Astrocyte (in vitro differentiated cells and primary cell): ENCODE measurements around the gene RNLS. TPM values are rescaled to one million over a fixed set of nuclear protein-coding genes. Genes with fewer than 3 reads are reported as not detected.

Experiments
- DNase-seq: peaks from one replicate; pipeline ENCODE4 v3.0.0-alpha.2; 2010; ENCODE audit warnings: low read depth
- FAIRE-seq: peaks from 2 replicates; lab custom pipeline; 2011; peaks lifted over from hg19 to GRCh38; lab: Jason Lieb, UNC
- H2AFZ ChIP-seq: 2 replicates; pipeline ENCODE4 v1.6.0; 2012; ENCODE audit warnings: low read depth, low read length, inconsistent platforms
- H3K27ac ChIP-seq: 2 replicates; pipeline ENCODE4 v1.5.1; 2011; ENCODE audit warnings: low read depth, low read length, inconsistent platforms
- H3K27me3 ChIP-seq: 2 replicates; pipeline ENCODE4 v1.6.0; 2011; ENCODE audit warnings: low read length, inconsistent platforms; ENCODE audit not compliant: insufficient read depth
- H3K36me3 ChIP-seq: 2 replicates; pipeline ENCODE4 v1.5.1; 2011; ENCODE audit warnings: low read length, inconsistent platforms; ENCODE audit not compliant: insufficient read depth
- H3K4me1 ChIP-seq: 2 replicates; pipeline ENCODE4 v1.5.1; 2011; ENCODE audit warnings: low read length, inconsistent platforms; ENCODE audit not compliant: insufficient read depth
- H3K4me2 ChIP-seq: 2 replicates; pipeline ENCODE4 v1.6.0; 2012; ENCODE audit warnings: low read length, inconsistent platforms
- H3K4me3 ChIP-seq: 2 replicates; pipeline ENCODE4 v1.5.1; 2011; ENCODE audit warnings: low read depth, mild to moderate bottlenecking, low read length, inconsistent platforms; ENCODE audit not compliant: insufficient read depth
- H3K79me2 ChIP-seq: 2 replicates; pipeline ENCODE4 v1.6.0; 2012; ENCODE audit warnings: mild to moderate bottlenecking, low read length, inconsistent platforms; ENCODE audit not compliant: insufficient read depth
- H3K9ac ChIP-seq: 2 replicates; pipeline ENCODE4 v1.6.0; 2012; ENCODE audit warnings: mild to moderate bottlenecking, low read length, inconsistent platforms
- H3K9me3 ChIP-seq: 2 replicates; pipeline ENCODE4 v1.5.1; 2012; ENCODE audit warnings: low read depth, mild to moderate bottlenecking, low read length, inconsistent platforms; ENCODE audit not compliant: insufficient read depth
- H4K20me1 ChIP-seq: 2 replicates; pipeline ENCODE4 v1.6.0; 2012; ENCODE audit warnings: low read length, inconsistent platforms; ENCODE audit not compliant: insufficient read depth
- H3K27ac Mint-ChIP-seq: one replicate; pipeline ENCODE4 v1.8.0; 2021; ENCODE audit warnings: mild to moderate bottlenecking, mixed read lengths; ENCODE audit not compliant: unreplicated experiment
- H3K27me3 Mint-ChIP-seq: one replicate; pipeline ENCODE4 v1.8.0; 2021; ENCODE audit warnings: low read depth, mixed read lengths; ENCODE audit not compliant: unreplicated experiment
- H3K36me3 Mint-ChIP-seq: one replicate; pipeline ENCODE4 v1.8.0; 2021; ENCODE audit warnings: low read depth, mixed read lengths; ENCODE audit not compliant: unreplicated experiment
- H3K4me1 Mint-ChIP-seq: one replicate; pipeline ENCODE4 v1.8.0; 2021; ENCODE audit warnings: low read depth, mixed read lengths; ENCODE audit not compliant: unreplicated experiment
- H3K4me3 Mint-ChIP-seq: one replicate; pipeline ENCODE4 v1.8.0; 2021; ENCODE audit warnings: mild to moderate bottlenecking, moderate library complexity, mixed read lengths; ENCODE audit not compliant: unreplicated experiment
- H3K9me3 Mint-ChIP-seq: one replicate; pipeline ENCODE4 v1.8.0; 2021; ENCODE audit warnings: mild to moderate bottlenecking, mixed read lengths; ENCODE audit not compliant: unreplicated experiment
- CTCF ChIP-seq: IDR thresholded peaks from 2 replicates; pipeline ENCODE4 v1.5.1; 2011; ENCODE audit warnings: low read depth, mild to moderate bottlenecking, inconsistent platforms, low read length, moderate library complexity; ENCODE audit not compliant: insufficient read depth
- EZH2 ChIP-seq: IDR thresholded peaks from 2 replicates; pipeline ENCODE4 v1.6.1; 2012; ENCODE audit warnings: mild to moderate bottlenecking, low read length, inconsistent platforms; ENCODE audit not compliant: insufficient read depth
- total RNA-seq: library from RNA; stranded (reverse); gene quantifications from 2 replicates; pipeline ENCODE4 v1.2.1, GENCODE V29; 2021

The RNLS gene
- total RNA-seq, 1 donor from 2014 or later, result 6.9 TPM

- no peak for TF ChIP-seq EZH2
- TF ChIP-seq CTCF, result no peak
- no peaks in the 10 kb centered on the region for H3K27me3 Mint-ChIP-seq
- H3K27ac Mint-ChIP-seq, result no peak overlapping the region
Measured at GRCh38 chr10:88505265-88505664, 77.9 kb downstream of the RNLS start.

DNA sequence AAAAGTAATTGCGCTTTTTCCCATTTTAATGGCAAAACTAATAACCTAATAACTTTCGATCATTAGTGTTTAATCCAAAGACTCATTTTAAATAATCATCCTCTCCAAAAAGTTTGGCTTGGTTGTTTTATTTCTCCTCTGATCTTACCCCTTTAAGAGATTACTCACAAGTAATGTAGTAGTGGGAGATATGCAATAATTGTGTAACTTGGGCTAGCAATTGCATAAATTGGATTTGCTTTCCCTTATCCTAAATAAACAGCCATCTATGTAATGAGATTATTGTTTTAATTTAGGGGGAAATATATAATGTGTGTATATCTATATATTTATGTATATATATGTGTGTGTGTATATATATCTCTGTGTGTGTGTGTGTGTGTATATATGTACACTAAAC is 82.5 kb downstream of the RNLS start:
- H4K20me1 ChIP-seq, result no peaks in the 10 kb centered on the region
- no peak overlapping the region for H3K9ac ChIP-seq
- Mint-ChIP-seq H3K4me1 (peaks cover 10% of the 10 kb centered on the region), H3K4me3 (no peak overlapping the region), H3K36me3 (no peaks in the 10 kb centered on the region), H3K27me3 (peaks cover 1% of the 10 kb centered on the region), H3K27ac (no peak overlapping the region), H3K9me3 (no peaks in the 10 kb centered on the region)
- H3K79me2 ChIP-seq, result no peaks in the 10 kb centered on the region
- no peak overlapping the region for H2AFZ ChIP-seq
- H3K27me3 ChIP-seq, result no peaks in the 10 kb centered on the region
- H3K27ac ChIP-seq, result no peak overlapping the region
- H3K4me3 ChIP-seq, result no peak overlapping the region
- peaks cover 6% of the 10 kb centered on the region for H3K4me1 ChIP-seq
- FAIRE-seq (no peak), DNase-seq (no peak)
- no peaks in the 10 kb centered on the region for H3K36me3 ChIP-seq
- H3K4me2 ChIP-seq, result peak overlapping the region; percentile 36
- TF ChIP-seq CTCF (no peak), EZH2 (no peak)
- H3K9me3 ChIP-seq, result no peaks in the 10 kb centered on the region

More at GRCh38 chr10:88505265-88505664, 77.9 kb downstream of the RNLS start:
- no peak overlapping the region for H2AFZ ChIP-seq
- no peaks in the 10 kb centered on the region for H3K79me2 ChIP-seq
- Mint-ChIP-seq H3K4me1 (peaks cover 6% of the 10 kb centered on the region), H3K36me3 (no peaks in the 10 kb centered on the region), H3K4me3 (no peak overlapping the region), H3K9me3 (no peaks in the 10 kb centered on the region)
- no peak overlapping the region for H3K4me3 ChIP-seq
- no peak overlapping the region for H3K27ac ChIP-seq
- no peaks in the 10 kb centered on the region for H3K36me3 ChIP-seq
- no peak for FAIRE-seq
- no peak overlapping the region for H3K4me2 ChIP-seq
- H3K9ac ChIP-seq, result no peak overlapping the region
- no peaks in the 10 kb centered on the region for H3K4me1 ChIP-seq
- no peak for DNase-seq
- H3K27me3 ChIP-seq, result no peaks in the 10 kb centered on the region
- no peaks in the 10 kb centered on the region for H3K9me3 ChIP-seq
- no peaks in the 10 kb centered on the region for H4K20me1 ChIP-seq

GRCh38 chr10:88499569-88500470 is 83.3 kb downstream of the RNLS start:
- Histone ChIP-seq H3K9ac (no peak overlapping the region), H3K4me3 (no peak overlapping the region), H3K36me3 (no peaks in the 10 kb centered on the region), H3K27ac (no peak overlapping the region), H4K20me1 (no peaks in the 10 kb centered on the region), H2AFZ (no peak overlapping the region), H3K4me2 (peak overlapping the region; percentile 36), H3K9me3 (no peaks in the 10 kb centered on the region), H3K4me1 (peaks cover 6% of the 10 kb centered on the region), H3K27me3 (no peaks in the 10 kb centered on the region), H3K79me2 (no peaks in the 10 kb centered on the region)
- DNase-seq, result peak; percentile 84
- H3K27me3 Mint-ChIP-seq, result peaks cover 2% of the 10 kb centered on the region
- TF ChIP-seq CTCF (no peak), EZH2 (no peak)
- H3K27ac Mint-ChIP-seq, result no peak overlapping the region
- H3K9me3 Mint-ChIP-seq, result no peaks in the 10 kb centered on the region
- no peaks in the 10 kb centered on the region for H3K36me3 Mint-ChIP-seq
- peak; percentile 62 for FAIRE-seq
- peaks cover 10% of the 10 kb centered on the region for H3K4me1 Mint-ChIP-seq
- no peak overlapping the region for H3K4me3 Mint-ChIP-seq
